ENCODE results near the gene PDE6G.

PDE6G gene

DNA sequence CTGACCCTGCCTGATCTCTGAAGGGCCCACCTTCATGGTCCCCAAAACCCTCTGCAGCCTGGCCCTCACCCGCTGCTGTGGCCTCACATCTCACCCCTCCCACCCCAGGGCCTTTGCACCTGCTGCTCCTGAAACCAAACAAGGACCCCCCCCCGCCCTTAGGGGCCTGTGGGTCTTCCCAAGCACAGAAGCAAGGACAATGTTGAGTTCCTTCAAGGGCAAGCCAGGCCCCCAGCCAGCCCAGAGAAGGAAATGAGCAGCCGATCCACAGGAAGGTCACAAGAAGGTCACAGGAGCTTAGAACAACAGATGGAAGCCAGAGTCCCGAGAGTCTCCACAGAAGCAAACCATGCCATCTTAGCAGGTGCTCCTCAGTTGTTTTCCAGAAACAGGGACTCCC, 493 bp upstream of the PDE6G start:
- TF ChIP-seq, protein P1, sequence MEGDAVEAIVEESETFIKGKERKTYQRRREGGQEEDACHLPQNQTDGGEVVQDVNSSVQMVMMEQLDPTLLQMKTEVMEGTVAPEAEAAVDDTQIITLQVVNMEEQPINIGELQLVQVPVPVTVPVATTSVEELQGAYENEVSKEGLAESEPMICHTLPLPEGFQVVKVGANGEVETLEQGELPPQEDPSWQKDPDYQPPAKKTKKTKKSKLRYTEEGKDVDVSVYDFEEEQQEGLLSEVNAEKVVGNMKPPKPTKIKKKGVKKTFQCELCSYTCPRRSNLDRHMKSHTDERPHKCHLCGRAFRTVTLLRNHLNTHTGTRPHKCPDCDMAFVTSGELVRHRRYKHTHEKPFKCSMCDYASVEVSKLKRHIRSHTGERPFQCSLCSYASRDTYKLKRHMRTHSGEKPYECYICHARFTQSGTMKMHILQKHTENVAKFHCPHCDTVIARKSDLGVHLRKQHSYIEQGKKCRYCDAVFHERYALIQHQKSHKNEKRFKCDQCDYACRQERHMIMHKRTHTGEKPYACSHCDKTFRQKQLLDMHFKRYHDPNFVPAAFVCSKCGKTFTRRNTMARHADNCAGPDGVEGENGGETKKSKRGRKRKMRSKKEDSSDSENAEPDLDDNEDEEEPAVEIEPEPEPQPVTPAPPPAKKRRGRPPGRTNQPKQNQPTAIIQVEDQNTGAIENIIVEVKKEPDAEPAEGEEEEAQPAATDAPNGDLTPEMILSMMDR (conservative IDR thresholded peaks at IDR 0.05) = no peak
- no peak overlapping the region for H3K27ac ChIP-seq

DNA sequence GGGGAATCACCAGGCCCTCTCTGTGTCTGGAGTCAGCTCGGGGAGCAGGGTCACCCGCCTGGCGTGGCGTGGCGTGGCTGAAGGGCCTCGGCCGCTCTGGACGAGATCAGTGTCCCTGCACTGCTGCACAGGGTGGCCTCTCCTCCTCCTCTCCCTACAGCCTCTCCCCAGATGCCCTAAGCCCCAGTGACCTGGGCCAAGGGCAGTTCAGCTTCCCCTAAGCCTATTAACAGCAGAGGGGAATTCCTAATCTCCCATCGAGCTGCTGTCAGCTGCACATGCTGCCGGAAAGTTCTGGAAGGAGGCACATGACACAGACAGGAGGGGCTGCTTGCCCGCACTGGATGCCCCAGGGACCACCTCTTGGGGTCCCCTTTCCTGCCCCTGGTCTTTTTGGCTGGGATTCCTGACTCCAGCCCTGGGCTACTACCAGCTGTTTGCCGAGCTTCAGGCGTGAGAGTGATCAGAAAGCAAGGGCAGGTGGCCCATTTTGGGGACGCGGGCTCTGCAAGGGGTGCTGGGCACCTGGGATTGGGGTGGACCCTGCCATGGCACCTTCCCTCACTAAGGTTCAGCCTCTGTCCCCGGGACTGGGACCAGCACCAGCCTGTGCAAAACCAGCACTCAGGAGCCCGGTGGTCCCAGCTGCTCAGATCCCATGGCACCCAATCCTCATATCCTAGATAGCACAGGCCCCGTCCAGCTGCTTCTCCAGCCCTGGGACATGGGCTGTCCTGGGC, 794 bp downstream of the PDE6G start:
- no peak overlapping the region for H3K27ac ChIP-seq

DNA sequence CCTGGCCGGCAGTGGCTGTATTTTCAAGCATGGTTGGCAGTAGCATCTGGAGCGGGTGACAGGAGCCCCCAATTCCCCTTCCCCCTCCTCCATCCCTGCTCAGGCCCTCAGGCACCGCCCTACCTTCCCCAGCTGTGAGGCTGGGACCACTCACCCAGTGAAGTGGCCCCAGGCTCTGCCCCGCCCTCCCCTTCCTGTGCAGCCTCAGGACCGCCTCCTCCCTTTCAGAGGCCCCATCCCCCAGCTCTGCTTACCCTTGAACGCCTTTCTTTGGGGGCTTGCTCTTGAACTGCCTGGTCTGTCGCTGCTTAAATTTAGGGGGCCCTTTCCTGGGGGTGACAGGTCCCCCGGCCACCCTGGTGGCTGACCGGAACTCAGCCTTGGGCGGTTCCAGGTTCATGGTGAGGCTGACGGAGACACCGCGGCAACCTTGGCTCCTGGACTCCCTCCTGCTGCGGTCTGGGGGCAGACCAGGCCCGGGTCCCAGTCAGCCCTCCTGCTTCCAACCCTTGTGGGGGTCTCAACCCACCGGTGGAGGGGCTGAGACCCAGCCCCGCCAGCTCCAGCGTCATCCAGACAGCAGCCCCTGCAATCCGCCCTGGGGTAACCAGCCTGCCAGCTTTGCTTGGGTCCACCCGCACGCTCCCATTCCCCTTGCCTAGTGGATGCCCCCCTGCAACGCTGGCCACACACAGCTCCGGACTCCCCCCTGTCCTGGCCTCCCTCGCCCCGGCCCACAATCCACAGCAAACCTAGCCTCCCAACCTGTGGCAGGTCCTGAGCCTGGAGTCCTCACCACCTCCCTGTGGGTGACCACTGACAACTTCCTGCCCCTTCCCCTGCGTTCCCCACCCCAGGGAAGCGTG, 3.2 kb downstream of the PDE6G start:
- no peak overlapping the region for H3K27ac ChIP-seq
- TF ChIP-seq, protein P1 (conservative IDR thresholded peaks at IDR 0.05) = no peak

More for the DNA sequence above, 794 bp downstream of the PDE6G start:
- TF ChIP-seq, protein P1 (conservative IDR thresholded peaks at IDR 0.05) = no peak

DNA sequence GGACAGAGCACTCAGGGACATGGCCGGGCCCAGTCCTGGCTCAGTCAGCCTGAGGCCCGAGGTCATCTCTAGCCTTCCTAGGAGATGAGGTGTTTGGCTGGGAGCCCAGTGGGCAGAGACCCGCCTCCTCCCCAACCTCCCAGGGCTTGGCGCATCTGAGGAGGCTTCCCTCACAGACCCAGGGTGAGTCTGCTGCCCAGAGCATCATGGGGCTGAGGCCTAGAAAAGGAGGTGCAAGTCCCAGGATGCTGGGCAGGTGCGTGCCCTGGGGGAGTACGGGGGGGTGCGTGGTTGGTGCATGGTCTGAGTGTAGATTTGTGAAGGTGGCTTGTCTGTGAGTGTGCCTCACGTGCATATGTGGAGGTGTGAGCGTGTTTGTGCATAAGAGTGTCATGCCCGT, 4.7 kb downstream of the PDE6G start:
- no peak overlapping the region; the same call in 1 of the 2 replicates for H3K27ac ChIP-seq
- TF ChIP-seq, protein P1 (conservative IDR thresholded peaks at IDR 0.05) = no peak

DNA sequence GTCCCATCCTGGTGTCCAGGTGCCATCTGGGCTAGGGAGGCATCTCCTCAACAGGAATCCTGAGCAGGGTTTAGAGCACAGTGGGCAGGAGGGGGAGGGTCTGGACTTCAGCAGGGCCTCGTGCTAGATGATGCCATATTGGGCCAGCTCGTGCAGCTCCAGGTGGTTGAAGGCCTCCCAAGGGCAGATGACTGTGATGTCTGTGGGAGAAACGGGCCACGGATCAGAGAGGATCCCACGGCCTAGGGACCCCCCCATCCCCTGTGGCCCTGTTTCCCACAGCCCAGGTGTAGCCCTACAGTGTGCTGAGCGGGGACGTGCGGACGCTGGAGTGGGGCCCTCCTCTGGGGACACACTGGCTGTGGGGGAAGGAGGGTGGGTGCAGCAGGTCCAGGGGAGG, 5.4 kb downstream of the PDE6G start:
- TF ChIP-seq, protein P1 (conservative IDR thresholded peaks at IDR 0.05) = no peak
- H3K27ac ChIP-seq = no peak overlapping the region; the same call in 1 of the 2 replicates

DNA sequence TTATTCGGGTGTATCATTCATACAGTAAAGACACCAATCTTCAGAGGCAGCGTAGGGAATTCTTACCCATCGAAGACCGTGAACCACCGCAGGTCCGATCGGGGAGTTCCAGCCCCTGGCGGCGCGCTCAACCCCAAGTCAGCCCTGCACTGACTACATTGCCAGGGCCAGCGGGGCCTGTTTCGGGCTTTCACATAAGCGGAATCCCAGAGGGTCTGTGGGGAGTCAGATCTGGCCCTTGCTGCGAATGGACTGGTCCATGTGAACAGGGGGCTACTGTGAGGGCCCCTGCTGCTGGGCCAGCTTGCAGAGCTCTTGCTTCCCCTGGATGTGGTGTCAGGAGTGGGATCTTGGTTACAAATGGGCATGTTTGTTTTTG, 7.6 kb downstream of the PDE6G start:
- no peak overlapping the region for H3K27ac ChIP-seq
- TF ChIP-seq, protein P1 (conservative IDR thresholded peaks at IDR 0.05) = no peak

DNA sequence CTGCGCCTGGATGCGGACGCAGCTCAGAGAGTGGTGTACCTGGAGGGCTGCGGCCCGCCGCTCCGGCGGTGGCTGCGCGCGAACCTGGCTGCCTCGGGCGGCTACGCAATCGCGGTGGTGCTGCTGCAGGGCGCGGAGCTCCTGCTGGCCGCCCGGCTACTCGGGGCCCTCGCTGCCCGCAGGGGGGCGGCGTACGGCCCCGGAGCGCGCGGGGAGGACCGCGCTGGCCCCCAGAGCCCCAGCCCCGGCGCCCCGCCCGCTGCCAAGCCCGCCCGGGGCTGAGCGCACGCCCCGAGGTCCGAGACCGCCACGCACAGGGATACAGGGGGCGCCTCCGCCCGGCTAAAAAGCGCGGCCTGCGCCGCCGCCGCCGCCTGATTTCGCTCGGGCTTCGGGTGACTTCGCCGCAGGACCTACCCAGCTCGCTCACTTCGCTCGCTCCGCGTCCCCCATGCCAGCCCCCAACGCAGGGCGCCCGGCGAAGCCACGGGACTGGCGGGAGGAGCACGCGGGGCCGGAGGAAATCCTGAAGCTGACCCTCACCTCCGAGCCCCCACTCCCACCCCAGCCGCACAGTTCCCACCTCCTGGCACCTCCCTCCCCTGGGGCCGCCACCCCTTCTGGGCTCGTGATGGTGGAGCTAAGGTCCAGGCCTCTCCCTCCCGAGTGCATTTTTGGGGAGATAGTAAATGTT, 8.2 kb downstream of the PDE6G start:
- no peak overlapping the region for H3K27ac ChIP-seq
- TF ChIP-seq, protein P1 (conservative IDR thresholded peaks at IDR 0.05) = no peak
